Tibial artery (tissue), 4 donors: ENCODE results near the gene GAS7.

ENCODE experiments used
- DNase-seq, 2 donors: peaks; one replicate each; pipeline ENCODE4 v3.0.0-alpha.2; 2019
- H3K27ac ChIP-seq, 2 donors: fragments of 200-600 bp; sonication (generic) in 1 of 2; 1 replicate in 1 of 2; 2 replicates in 1 of 2; pipeline ENCODE4 v1.5.1; 2018 to 2019; ENCODE audit warnings: mild to moderate bottlenecking in 1 of 2
- H3K27me3 ChIP-seq, 2 donors: fragments of 200-600 bp; sonication (generic) in 1 of 2; one replicate each; pipeline versions ENCODE4 v1.5.1 to v1.6.0; 2016 to 2019
- H3K36me3 ChIP-seq, 3 donors: fragments of 200-600 bp; sonication (generic) in 2 of 3; one replicate each; pipeline ENCODE4 v1.5.1; 2016 to 2019; ENCODE audit warnings: mild to moderate bottlenecking in 2 of 3
- H3K4me1 ChIP-seq, 4 donors: fragments of 200-600 bp; sonication (generic) in 2 of 4; 1 replicate in 3 of 4; 2 replicates in 1 of 4; pipeline ENCODE4 v1.5.1; 2016 to 2019
- H3K4me3 ChIP-seq, 2 donors: fragments of 200-600 bp; sonication (generic) in 1 of 2; 1 replicate in 1 of 2; 2 replicates in 1 of 2; pipeline ENCODE4 v1.5.1; 2018 to 2019; ENCODE audit warnings: mild to moderate bottlenecking in 2 of 2
- H3K9me3 ChIP-seq, 3 donors: fragments of 200-600 bp; sonication (generic) in 1 of 3; one replicate each; pipeline ENCODE4 v1.5.1; 2016 to 2019
- intact Hi-C: fragments of 100-400 bp; cut with DNase I; formaldehyde crosslinking; loops from one replicate; pipeline ENCODE4 v1.15.0; 2023; ENCODE audit warnings: low total_unique reads
- TF ChIP-seq, protein P1 (sequence below), 2 experiments: fragments of 200-600 bp in 1 of 2; fragments of 450-650 bp in 1 of 2; IDR thresholded peaks; one replicate each; pipeline ENCODE4 v1.5.1; 2017 to 2019; ENCODE audit warnings: antibody characterized with exemption in 2 of 2, mild to moderate bottlenecking in 1 of 2, moderate library complexity in 1 of 2

Gene GAS7

DNA sequence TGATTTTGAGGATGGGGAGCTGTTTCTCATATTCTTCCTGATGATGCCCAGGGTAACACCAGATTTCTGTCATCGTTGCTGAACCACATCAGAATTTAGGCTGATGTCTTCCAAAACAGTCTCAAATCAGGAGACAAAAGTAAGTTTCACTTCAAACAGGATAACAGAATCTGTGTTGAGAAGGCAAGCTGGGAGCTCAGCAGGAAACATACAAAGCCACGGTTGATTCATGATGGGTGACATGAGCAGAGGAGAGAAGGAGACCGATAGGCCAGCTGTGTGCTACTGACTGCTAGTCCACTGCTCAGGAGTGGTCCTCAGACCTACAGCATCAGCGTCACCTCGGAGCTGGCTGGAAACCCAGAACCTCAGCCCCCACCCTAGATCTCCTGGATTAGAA lies 230.4 kb downstream of the GAS7 start:
- peaks cover 0 to 4% (median 1%) of the 10 kb centered on the region in 4 donors for H3K4me1 ChIP-seq
- no peak for DNase-seq
- TF ChIP-seq, protein P1, sequence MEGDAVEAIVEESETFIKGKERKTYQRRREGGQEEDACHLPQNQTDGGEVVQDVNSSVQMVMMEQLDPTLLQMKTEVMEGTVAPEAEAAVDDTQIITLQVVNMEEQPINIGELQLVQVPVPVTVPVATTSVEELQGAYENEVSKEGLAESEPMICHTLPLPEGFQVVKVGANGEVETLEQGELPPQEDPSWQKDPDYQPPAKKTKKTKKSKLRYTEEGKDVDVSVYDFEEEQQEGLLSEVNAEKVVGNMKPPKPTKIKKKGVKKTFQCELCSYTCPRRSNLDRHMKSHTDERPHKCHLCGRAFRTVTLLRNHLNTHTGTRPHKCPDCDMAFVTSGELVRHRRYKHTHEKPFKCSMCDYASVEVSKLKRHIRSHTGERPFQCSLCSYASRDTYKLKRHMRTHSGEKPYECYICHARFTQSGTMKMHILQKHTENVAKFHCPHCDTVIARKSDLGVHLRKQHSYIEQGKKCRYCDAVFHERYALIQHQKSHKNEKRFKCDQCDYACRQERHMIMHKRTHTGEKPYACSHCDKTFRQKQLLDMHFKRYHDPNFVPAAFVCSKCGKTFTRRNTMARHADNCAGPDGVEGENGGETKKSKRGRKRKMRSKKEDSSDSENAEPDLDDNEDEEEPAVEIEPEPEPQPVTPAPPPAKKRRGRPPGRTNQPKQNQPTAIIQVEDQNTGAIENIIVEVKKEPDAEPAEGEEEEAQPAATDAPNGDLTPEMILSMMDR (IDR thresholded peaks at IDR 0.05), result no peak
- intact Hi-C loops, result no loop called here
- H3K4me3 ChIP-seq, result no peak overlapping the region
- H3K27ac ChIP-seq, result no peak overlapping the region
- H3K9me3 ChIP-seq, result no peaks in the 10 kb centered on the region
- peaks cover 0 to 4% of the 10 kb centered on the region in 2 donors for H3K27me3 ChIP-seq
- no peaks in the 10 kb centered on the region for H3K36me3 ChIP-seq

DNA sequence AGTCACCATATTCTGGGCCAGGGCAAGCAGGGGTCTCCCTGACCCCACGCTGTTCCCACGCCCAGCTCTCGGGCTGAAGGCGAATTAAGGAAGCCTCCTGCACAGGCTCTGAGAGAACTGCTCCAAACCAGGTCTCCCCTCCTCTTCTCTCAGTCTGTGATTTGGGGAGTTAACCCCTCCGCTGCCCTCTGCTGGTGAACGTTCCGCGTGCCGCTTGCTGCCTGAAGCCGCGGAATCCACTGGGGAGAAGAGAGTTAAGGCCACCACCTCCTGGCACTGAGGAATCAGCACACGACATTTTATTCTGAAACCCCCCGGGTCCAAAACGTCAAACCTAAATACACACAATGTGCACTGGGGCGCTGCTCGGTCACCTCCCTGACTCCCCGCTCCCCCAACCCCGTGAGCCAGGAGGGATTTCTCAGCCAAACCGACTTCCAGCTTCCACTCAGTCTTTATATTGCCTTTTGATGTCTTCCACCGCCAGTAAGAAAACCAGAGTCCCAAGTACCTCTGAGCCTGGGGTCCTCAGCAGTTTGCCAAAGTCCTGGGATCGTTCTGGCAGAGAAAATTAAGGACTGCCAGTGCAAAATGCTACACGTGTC lies 238.9 kb downstream of the GAS7 start:
- no peak overlapping the region for H3K4me3 ChIP-seq
- H3K27ac ChIP-seq, result no peak overlapping the region
- H3K9me3 ChIP-seq, result no peaks in the 10 kb centered on the region
- no peaks in the 10 kb centered on the region for H3K4me1 ChIP-seq
- DNase-seq, result no peak
- peaks cover 0 to 39% of the 10 kb centered on the region in 2 donors for H3K27me3 ChIP-seq
- H3K36me3 ChIP-seq, result peaks cover 0 to 3% (median 0%) of the 10 kb centered on the region in 3 donors
- intact Hi-C loops, result no loop called here
- TF ChIP-seq, protein P1 (IDR thresholded peaks at IDR 0.05), result no peak

DNA sequence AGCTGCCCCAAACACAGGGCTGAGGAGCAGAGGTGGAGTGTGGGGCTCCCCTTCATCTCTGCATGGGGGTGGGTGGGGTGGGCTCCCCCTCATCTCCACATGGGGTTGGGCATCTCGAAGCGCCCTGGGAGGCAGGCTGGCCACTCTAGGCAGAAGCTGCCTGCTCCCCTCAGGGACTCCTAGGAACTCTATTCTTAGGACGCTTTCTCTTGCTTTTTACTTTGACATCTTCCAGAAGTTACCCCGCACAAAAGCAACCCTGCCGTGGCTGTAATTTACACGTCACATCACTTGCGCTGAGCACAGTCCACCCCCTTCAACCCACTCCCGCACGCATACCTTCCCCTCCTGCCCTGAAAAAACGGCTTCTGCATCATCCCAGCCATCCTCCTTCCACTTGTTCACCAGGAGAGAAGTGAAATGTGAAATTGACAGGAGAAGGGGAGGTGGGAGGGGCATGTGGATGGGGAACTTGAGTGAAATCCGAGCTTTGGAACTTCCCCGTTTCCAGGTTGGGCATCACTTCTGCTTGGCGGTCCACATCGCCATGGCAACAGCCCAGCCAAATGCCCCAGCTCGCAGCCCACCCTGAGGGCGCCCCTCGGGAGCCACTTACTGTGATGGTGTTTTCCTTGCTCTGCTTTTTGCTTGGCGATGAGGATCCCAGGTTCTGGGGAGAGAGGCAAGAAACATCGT lies 239.7 kb downstream of the GAS7 start:
- Histone ChIP-seq H3K36me3 (peaks cover 0 to 3% (median 0%) of the 10 kb centered on the region in 3 donors), H3K4me1 (no peaks in the 10 kb centered on the region), H3K9me3 (no peaks in the 10 kb centered on the region), H3K27ac (no peak overlapping the region), H3K4me3 (no peak overlapping the region), H3K27me3 (peaks cover 0 to 38% of the 10 kb centered on the region in 2 donors)
- TF ChIP-seq, protein P1 (IDR thresholded peaks at IDR 0.05), result no peak
- no peak for DNase-seq
- intact Hi-C loops, result no loop called here

DNA sequence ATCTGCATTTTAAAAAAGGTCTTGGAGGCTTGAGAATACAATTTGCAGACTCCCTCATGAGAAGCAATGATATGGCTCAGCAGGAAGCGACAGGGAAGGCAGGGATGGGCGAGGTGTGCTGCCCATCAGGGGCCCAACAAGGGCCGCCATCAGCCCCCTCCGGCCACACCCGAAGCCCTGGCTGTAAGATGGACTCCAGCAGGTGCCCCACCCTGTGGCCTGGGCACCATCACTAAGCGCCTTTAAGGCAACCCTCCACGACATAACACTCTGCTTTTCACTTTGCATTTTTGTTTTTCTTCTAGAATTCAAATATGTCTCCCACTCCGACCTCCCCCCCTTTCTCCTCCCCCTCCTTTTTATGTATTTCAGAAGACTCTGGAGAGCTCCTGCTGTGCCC lies 241.2 kb downstream of the GAS7 start:
- intact Hi-C loops, result no loop called here
- H3K9me3 ChIP-seq, result no peaks in the 10 kb centered on the region
- H3K27me3 ChIP-seq, result peaks cover 0 to 35% of the 10 kb centered on the region in 2 donors
- peaks cover 0 to 3% (median 0%) of the 10 kb centered on the region in 3 donors for H3K36me3 ChIP-seq
- no peaks in the 10 kb centered on the region for H3K4me1 ChIP-seq
- H3K4me3 ChIP-seq, result no peak overlapping the region
- DNase-seq, result no peak
- TF ChIP-seq, protein P1 (IDR thresholded peaks at IDR 0.05), result no peak
- no peak overlapping the region for H3K27ac ChIP-seq

DNA sequence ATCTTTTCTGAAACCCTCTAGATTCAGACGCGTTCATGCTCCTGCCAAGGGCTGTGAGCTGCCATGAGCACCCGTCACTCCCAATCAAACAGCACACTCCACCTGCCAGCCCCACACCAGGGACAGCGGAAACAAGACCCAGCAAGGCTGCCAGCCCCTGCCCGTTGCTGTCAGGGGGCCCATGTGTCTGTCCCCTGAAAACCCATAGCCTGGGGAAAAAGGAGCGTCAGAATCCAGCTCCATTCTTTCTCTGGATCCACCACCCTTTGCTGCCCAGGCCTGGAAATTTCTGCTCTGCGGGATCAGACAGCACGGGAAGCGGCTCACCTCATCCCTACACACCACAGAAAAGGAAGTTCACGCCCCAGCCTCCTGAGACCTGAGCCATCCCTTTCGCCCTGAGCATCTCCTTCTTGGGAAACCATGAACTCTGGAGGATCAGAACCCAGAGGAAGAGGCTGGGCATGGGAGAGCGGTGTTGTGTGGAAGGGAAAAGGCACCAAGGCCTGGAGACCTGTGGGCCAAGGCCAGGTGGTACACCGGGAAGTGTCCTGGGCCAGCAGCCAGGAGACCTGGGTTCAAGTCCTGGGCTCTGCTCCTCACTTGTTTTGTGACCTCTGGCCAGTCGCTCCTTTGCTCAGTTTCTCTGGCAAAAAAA lies 241.8 kb downstream of the GAS7 start:
- DNase-seq, result no peak

More for the DNA sequence above, 241.8 kb downstream of the GAS7 start:
- no peak overlapping the region for H3K27ac ChIP-seq
- peaks cover 0 to 35% of the 10 kb centered on the region in 2 donors for H3K27me3 ChIP-seq
- TF ChIP-seq, protein P1 (IDR thresholded peaks at IDR 0.05), result no peak
- H3K9me3 ChIP-seq, result no peaks in the 10 kb centered on the region
- H3K4me3 ChIP-seq, result no peak overlapping the region
- intact Hi-C loops, result no loop called here
- H3K4me1 ChIP-seq, result no peaks in the 10 kb centered on the region
- H3K36me3 ChIP-seq, result peaks cover 0 to 3% (median 0%) of the 10 kb centered on the region in 3 donors
